Neural cell (in vitro differentiated cells): ENCODE measurements around the gene NFIX. TPM values are rescaled to one million over a fixed set of nuclear protein-coding genes. Genes with fewer than 3 reads are reported as not detected.

Experiments used
- H2AFZ ChIP-seq: fragments of 200-600, 300-800 bp; sonication (generic), shearing (Covaris generic); 2 replicates; pipeline ENCODE4 v1.6.0; 2014; ENCODE audit warnings: low read depth, mild to moderate bottlenecking, antibody characterized with exemption, low read length, moderate library complexity
- H3F3A ChIP-seq: fragments of 200-600 bp; shearing (Covaris generic); 2 replicates; pipeline ENCODE4 v1.6.1; 2016; ENCODE audit warnings: mild to moderate bottlenecking, moderate library complexity, mixed read lengths, antibody characterized with exemption, low read length; ENCODE audit not compliant: insufficient read depth, poor library complexity, severe bottlenecking
- H3K27ac ChIP-seq: fragments of 200-600, 300-800 bp; sonication (generic), shearing (Covaris generic); 2 replicates; pipeline ENCODE4 v1.5.1; 2014; ENCODE audit warnings: mild to moderate bottlenecking, low read length, moderate library complexity
- H3K27me3 ChIP-seq: fragments of 300-800, 200-600 bp; sonication (generic), shearing (Covaris generic); 2 replicates; pipeline ENCODE4 v1.6.0; 2014; ENCODE audit warnings: mild to moderate bottlenecking, low read depth, low read length, moderate library complexity; ENCODE audit not compliant: insufficient read depth
- H3K36me3 ChIP-seq: fragments of 300-800, 200-600 bp; sonication (generic), shearing (Covaris generic); 2 replicates; pipeline ENCODE4 v1.5.1; 2014; ENCODE audit warnings: mild to moderate bottlenecking, antibody characterized with exemption, low read length, moderate library complexity; ENCODE audit not compliant: insufficient read depth
- H3K4me2 ChIP-seq: fragments of 300-800, 200-600 bp; sonication (generic), shearing (Covaris generic); 2 replicates; pipeline ENCODE4 v1.6.0; 2014; ENCODE audit warnings: mild to moderate bottlenecking, low read length
- H3K4me3 ChIP-seq: fragments of 300-800, 200-600 bp; sonication (generic), shearing (Covaris generic); 2 replicates; pipeline ENCODE4 v1.5.1; 2014; ENCODE audit warnings: mild to moderate bottlenecking, low read length, moderate library complexity
- H3K79me2 ChIP-seq: fragments of 200-600 bp; shearing (Covaris generic); replicated peaks from 2 replicates; pipeline ENCODE4 v1.6.0; 2014; ENCODE audit warnings: mild to moderate bottlenecking, low read length, moderate library complexity; ENCODE audit not compliant: insufficient read depth
- H3K9ac ChIP-seq: fragments of 300-800, 200-600 bp; sonication (generic), shearing (Covaris generic); 2 replicates; pipeline ENCODE4 v1.6.1; 2016; ENCODE audit warnings: mild to moderate bottlenecking, low read length, mixed read lengths
- H3K9me2 ChIP-seq: fragments of 200-600 bp; shearing (Covaris generic); 2 replicates; pipeline ENCODE4 v1.6.1; 2016; ENCODE audit warnings: mild to moderate bottlenecking, low read length, mixed read lengths; ENCODE audit not compliant: insufficient read depth
- H3K9me3 ChIP-seq: fragments of 200-600, 300-800 bp; sonication (generic), shearing (Covaris generic); 2 replicates; pipeline ENCODE4 v1.6.1; 2016; ENCODE audit warnings: mild to moderate bottlenecking, mixed run types, low read length, moderate library complexity, mixed read lengths
- H4K20me1 ChIP-seq: fragments of 200-600 bp; shearing (Covaris generic); 2 replicates; pipeline ENCODE4 v1.6.1; 2016; ENCODE audit warnings: mild to moderate bottlenecking, mixed run types; ENCODE audit not compliant: insufficient read depth
- EP300 ChIP-seq: fragments of 450-650 bp; conservative IDR thresholded peaks from 2 replicates; pipeline ENCODE4 v1.6.1; 2014; ENCODE audit warnings: antibody characterized with exemption, mild to moderate bottlenecking, moderate library complexity; ENCODE audit not compliant: poor library complexity, severe bottlenecking
- EZH2 ChIP-seq: fragments of 200-600, 300-800 bp; shearing (Covaris generic), sonication (generic); IDR thresholded peaks from 2 replicates; pipeline ENCODE4 v1.6.1; 2014; ENCODE audit warnings: antibody characterized with exemption, low read length, borderline replicate concordance, mild to moderate bottlenecking; ENCODE audit not compliant: insufficient read depth, poor library complexity, severe bottlenecking
- MXI1 ChIP-seq: fragments of 450-650 bp; conservative IDR thresholded peaks from 2 replicates; pipeline ENCODE4 v1.6.1; 2014; ENCODE audit warnings: antibody characterized with exemption, mild to moderate bottlenecking; ENCODE audit not compliant: poor library complexity, severe bottlenecking
- POLR2AphosphoS5 ChIP-seq: IDR thresholded peaks from 2 replicates; pipeline ENCODE4 v1.6.1; 2012
- RAD21 ChIP-seq: fragments of 450-650 bp; conservative IDR thresholded peaks from 2 replicates; pipeline ENCODE4 v1.6.1; 2014; ENCODE audit warnings: antibody characterized with exemption, mild to moderate bottlenecking, moderate library complexity
- SMC3 ChIP-seq: fragments of 450-650 bp; conservative IDR thresholded peaks from 2 replicates; pipeline ENCODE4 v1.6.1; 2014; ENCODE audit warnings: antibody characterized with exemption, mild to moderate bottlenecking, moderate library complexity; ENCODE audit not compliant: poor library complexity
- TAF1 ChIP-seq: IDR thresholded peaks from 2 replicates; pipeline ENCODE4 v1.6.1; 2012; ENCODE audit warnings: low read depth
- polyA plus RNA-seq: library from polyadenylated mRNA; depleted of rRNA; stranded (reverse); fragments of >200 nt; gene quantifications from 2 replicates; pipeline ENCODE4 v1.2.3, GENCODE V29; 2014
- TF ChIP-seq, protein P1 (sequence below): fragments of 450-650 bp; IDR thresholded peaks from 2 replicates; pipeline ENCODE4 v1.5.1; 2014; ENCODE audit warnings: antibody characterized with exemption, mild to moderate bottlenecking, moderate library complexity; ENCODE audit not compliant: poor library complexity, severe bottlenecking
- TF ChIP-seq, protein P2 (sequence below): IDR thresholded peaks from 2 replicates; pipeline ENCODE4 v1.6.1; 2012; ENCODE audit warnings: borderline replicate concordance

NFIX gene
- polyA plus RNA-seq, 1 donor from 2014 or later, result not detected

DNA sequence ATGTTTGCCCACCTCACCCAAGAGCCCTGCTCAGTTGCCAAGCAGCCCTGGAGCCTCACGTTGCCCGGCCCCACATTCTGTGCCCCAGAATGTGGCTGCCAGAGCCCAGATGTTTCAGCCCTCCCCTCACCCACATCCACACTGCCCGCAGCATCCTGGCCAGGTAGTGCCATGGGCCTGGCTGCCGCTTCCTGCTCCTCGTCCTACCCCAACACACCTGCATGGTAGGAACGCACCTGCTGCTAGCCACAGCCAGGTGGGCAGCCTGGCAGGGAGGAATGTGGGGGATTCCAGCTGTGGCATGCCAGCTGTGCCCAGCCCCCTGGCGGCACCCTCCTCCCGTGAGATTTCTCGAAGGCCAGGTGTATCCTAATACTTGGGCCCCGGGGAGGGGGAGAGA, 7.5 kb upstream of the NFIX start:
- no peaks in the 10 kb centered on the region for H3K9me2 ChIP-seq
- H4K20me1 ChIP-seq, result no peaks in the 10 kb centered on the region
- no peak overlapping the region for H3K27ac ChIP-seq
- H3K9me3 ChIP-seq, result no peaks in the 10 kb centered on the region
- no peak overlapping the region for H3K4me3 ChIP-seq
- TF ChIP-seq MXI1 (no peak), EP300 (no peak), TAF1 (no peak), POLR2AphosphoS5 (no peak), RAD21 (no peak), SMC3 (no peak), EZH2 (no peak)
- TF ChIP-seq, protein P1, sequence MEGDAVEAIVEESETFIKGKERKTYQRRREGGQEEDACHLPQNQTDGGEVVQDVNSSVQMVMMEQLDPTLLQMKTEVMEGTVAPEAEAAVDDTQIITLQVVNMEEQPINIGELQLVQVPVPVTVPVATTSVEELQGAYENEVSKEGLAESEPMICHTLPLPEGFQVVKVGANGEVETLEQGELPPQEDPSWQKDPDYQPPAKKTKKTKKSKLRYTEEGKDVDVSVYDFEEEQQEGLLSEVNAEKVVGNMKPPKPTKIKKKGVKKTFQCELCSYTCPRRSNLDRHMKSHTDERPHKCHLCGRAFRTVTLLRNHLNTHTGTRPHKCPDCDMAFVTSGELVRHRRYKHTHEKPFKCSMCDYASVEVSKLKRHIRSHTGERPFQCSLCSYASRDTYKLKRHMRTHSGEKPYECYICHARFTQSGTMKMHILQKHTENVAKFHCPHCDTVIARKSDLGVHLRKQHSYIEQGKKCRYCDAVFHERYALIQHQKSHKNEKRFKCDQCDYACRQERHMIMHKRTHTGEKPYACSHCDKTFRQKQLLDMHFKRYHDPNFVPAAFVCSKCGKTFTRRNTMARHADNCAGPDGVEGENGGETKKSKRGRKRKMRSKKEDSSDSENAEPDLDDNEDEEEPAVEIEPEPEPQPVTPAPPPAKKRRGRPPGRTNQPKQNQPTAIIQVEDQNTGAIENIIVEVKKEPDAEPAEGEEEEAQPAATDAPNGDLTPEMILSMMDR, result no peak
- TF ChIP-seq, protein P2, sequence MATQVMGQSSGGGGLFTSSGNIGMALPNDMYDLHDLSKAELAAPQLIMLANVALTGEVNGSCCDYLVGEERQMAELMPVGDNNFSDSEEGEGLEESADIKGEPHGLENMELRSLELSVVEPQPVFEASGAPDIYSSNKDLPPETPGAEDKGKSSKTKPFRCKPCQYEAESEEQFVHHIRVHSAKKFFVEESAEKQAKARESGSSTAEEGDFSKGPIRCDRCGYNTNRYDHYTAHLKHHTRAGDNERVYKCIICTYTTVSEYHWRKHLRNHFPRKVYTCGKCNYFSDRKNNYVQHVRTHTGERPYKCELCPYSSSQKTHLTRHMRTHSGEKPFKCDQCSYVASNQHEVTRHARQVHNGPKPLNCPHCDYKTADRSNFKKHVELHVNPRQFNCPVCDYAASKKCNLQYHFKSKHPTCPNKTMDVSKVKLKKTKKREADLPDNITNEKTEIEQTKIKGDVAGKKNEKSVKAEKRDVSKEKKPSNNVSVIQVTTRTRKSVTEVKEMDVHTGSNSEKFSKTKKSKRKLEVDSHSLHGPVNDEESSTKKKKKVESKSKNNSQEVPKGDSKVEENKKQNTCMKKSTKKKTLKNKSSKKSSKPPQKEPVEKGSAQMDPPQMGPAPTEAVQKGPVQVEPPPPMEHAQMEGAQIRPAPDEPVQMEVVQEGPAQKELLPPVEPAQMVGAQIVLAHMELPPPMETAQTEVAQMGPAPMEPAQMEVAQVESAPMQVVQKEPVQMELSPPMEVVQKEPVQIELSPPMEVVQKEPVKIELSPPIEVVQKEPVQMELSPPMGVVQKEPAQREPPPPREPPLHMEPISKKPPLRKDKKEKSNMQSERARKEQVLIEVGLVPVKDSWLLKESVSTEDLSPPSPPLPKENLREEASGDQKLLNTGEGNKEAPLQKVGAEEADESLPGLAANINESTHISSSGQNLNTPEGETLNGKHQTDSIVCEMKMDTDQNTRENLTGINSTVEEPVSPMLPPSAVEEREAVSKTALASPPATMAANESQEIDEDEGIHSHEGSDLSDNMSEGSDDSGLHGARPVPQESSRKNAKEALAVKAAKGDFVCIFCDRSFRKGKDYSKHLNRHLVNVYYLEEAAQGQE, result no peak
- H2AFZ ChIP-seq, result no peak overlapping the region
- H3K36me3 ChIP-seq, result no peaks in the 10 kb centered on the region
- no peak overlapping the region for H3K4me2 ChIP-seq
- peaks cover 36% of the 10 kb centered on the region for H3K27me3 ChIP-seq
- no peaks in the 10 kb centered on the region for H3K79me2 ChIP-seq
- H3K9ac ChIP-seq, result no peak overlapping the region
- H3F3A ChIP-seq, result no peaks in the 10 kb centered on the region

DNA sequence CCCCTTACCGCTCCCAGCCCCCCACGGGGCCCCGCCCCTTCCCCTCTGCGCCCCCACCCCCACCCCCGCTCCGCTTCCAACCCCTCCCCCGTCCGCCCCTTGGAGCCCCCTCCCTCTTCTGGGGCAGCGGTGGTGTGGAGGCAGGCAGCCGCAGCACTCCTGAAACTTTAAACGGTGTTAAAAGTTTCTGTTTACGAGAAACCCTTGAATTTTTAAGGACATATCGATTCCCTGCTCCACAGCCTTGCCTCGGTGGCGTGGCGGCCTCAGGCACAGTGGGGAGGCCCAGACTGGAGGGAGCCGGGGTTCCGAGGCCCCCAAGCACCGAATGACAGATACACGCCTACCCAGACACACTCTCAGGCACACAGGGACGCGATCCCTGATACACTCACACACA, 4.8 kb upstream of the NFIX start:
- H3K36me3 ChIP-seq, result no peaks in the 10 kb centered on the region
- H3K9me2 ChIP-seq, result no peaks in the 10 kb centered on the region
- no peaks in the 10 kb centered on the region for H3K79me2 ChIP-seq
- TF ChIP-seq RAD21 (no peak), POLR2AphosphoS5 (no peak), EP300 (no peak), SMC3 (no peak), EZH2 (no peak), MXI1 (no peak), TAF1 (no peak)
- TF ChIP-seq, protein P1, result no peak
- TF ChIP-seq, protein P2, result no peak
- no peak overlapping the region for H3K4me3 ChIP-seq
- H3K9me3 ChIP-seq, result no peaks in the 10 kb centered on the region
- H3K9ac ChIP-seq, result no peak overlapping the region
- H3F3A ChIP-seq, result no peaks in the 10 kb centered on the region
- H3K4me2 ChIP-seq, result no peak overlapping the region
- no peaks in the 10 kb centered on the region for H4K20me1 ChIP-seq
- peaks cover 46% of the 10 kb centered on the region for H3K27me3 ChIP-seq
- H2AFZ ChIP-seq, result no peak overlapping the region
- no peak overlapping the region for H3K27ac ChIP-seq
